ENCODE data around the gene KNL1. TPM values are rescaled to one million over a fixed set of nuclear protein-coding genes. Genes with fewer than 3 reads are reported as not detected.

The KNL1 gene
- total and polyA plus RNA-seq, 4 donors, result 0.45 to 5.4 (median 0.74) TPM

DNA sequence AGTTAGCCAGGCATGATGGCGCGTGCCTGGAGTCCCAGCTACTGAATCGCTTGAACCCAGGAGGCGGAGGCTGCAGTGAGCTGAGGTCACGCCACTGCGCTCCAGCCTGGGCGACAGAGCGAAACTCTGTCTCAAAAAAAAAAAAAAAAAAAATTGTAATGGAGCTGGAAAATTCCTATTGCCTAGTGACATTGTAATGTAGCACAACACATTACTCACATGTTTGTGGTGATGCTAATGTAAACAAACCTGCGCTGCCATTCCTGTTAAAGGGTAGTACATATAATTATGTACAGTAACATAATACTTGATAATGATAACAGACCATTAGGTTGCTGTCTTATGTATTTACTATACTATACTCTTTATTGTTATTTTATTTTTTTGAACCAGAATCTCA is 39.1 kb downstream of the KNL1 start:
- WGBS, 2 donors, result 82 to 94% methylated on average over 9 of the region's 9 CpGs
- Histone ChIP-seq H3K9me3 (ENCODE audit: control insufficient read depth in 4 of 4, insufficient read depth in 3 of 4, low read length in 3 of 4) (no peaks in the 10 kb centered on the region), H3K9ac (ENCODE audit: insufficient read depth in 1 of 2, low read length in 2 of 2) (no peak overlapping the region), H3K27me3 (ENCODE audit: control insufficient read depth in 3 of 3, insufficient read depth in 3 of 3, low read length in 2 of 3) (no peaks in the 10 kb centered on the region), H3K27ac (ENCODE audit: low read depth in 1 of 2, low read length in 1 of 2) (no peak overlapping the region), H3K4me3 (no peak overlapping the region), H3K36me3 (ENCODE audit: control insufficient read depth in 4 of 4, insufficient read depth in 4 of 4, low read length in 4 of 4) (peaks cover 0 to 5% (median 1%) of the 10 kb centered on the region in 4 donors), H3K4me1 (ENCODE audit: control insufficient read depth in 5 of 5, insufficient read depth in 5 of 5, low read length in 5 of 5) (no peaks in the 10 kb centered on the region)
- TF ChIP-seq, protein P1, sequence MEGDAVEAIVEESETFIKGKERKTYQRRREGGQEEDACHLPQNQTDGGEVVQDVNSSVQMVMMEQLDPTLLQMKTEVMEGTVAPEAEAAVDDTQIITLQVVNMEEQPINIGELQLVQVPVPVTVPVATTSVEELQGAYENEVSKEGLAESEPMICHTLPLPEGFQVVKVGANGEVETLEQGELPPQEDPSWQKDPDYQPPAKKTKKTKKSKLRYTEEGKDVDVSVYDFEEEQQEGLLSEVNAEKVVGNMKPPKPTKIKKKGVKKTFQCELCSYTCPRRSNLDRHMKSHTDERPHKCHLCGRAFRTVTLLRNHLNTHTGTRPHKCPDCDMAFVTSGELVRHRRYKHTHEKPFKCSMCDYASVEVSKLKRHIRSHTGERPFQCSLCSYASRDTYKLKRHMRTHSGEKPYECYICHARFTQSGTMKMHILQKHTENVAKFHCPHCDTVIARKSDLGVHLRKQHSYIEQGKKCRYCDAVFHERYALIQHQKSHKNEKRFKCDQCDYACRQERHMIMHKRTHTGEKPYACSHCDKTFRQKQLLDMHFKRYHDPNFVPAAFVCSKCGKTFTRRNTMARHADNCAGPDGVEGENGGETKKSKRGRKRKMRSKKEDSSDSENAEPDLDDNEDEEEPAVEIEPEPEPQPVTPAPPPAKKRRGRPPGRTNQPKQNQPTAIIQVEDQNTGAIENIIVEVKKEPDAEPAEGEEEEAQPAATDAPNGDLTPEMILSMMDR (IDR thresholded peaks at IDR 0.05; ENCODE audit: control extremely low read depth, extremely low read depth), result no peak
- DNase-seq (no peak), ATAC-seq (ENCODE audit: insufficient read depth, low FRiP score) (no peak)

DNA sequence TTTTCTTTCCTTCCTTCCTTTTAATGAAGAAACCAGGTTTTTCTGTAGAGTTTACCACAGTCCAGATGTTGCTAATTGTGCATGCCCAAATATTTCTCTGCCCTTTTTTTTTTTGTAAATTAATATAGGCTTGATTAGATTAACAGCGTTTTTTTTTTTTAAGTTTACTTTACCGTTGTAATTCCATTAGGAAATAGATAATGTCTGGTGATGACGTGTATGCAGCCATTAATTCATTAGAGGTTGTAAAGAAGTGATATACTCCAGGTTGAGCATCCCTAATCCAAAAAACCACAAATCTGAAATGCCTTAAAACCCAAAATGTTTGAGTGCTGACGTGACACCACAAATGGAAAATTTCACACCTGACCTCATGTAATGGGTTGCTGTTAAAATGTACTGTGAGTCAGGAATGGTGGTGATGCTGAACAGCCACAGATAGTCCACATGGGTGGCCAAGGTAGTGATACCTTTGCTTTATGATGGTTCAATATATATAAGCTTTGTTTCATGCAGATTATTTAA is 43.2 kb downstream of the KNL1 start:
- DNase-seq, result no peak
- Histone ChIP-seq H3K36me3 (ENCODE audit: control insufficient read depth in 4 of 4, insufficient read depth in 4 of 4, low read length in 4 of 4) (peaks cover 0 to 4% (median 1%) of the 10 kb centered on the region in 4 donors), H3K9me3 (ENCODE audit: control insufficient read depth in 4 of 4, insufficient read depth in 3 of 4, low read length in 3 of 4) (no peaks in the 10 kb centered on the region), H3K27ac (ENCODE audit: low read depth in 1 of 2, low read length in 1 of 2) (no peak overlapping the region), H3K9ac (ENCODE audit: insufficient read depth in 1 of 2, low read length in 2 of 2) (no peak overlapping the region), H3K4me3 (no peak overlapping the region), H3K27me3 (ENCODE audit: control insufficient read depth in 3 of 3, insufficient read depth in 3 of 3, low read length in 2 of 3) (no peaks in the 10 kb centered on the region), H3K4me1 (ENCODE audit: control insufficient read depth in 5 of 5, insufficient read depth in 5 of 5, low read length in 5 of 5) (no peaks in the 10 kb centered on the region)
- TF ChIP-seq, protein P1 (IDR thresholded peaks at IDR 0.05; ENCODE audit: control extremely low read depth, extremely low read depth), result no peak
- no peak for ATAC-seq (ENCODE audit: insufficient read depth, low FRiP score)
- 86 to 96% methylated on average over 4 of the region's 4 CpGs for WGBS, 2 donors

DNA sequence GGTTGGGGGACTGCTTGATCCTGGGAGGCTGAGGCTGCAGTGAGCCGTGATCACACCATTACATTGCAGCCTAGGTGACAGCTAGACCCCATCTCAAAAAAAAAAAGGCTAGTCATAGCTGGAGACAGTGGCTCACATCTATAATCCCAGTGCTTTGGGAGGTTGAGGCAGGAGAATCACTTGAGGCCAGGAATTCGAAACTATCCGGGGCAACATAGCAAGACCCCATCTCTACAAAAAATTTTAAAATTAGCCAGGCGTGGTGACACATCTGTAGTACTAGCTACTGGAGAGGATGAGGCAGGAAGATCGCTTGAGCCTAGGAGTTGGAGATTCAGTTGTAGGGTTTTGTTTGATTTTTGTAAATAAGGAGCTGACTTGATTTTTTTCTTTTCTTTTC is 45.6 kb downstream of the KNL1 start:
- DNase-seq, result no peak
- TF ChIP-seq, protein P1 (IDR thresholded peaks at IDR 0.05; ENCODE audit: control extremely low read depth, extremely low read depth), result no peak
- WGBS, 2 donors, result 98% methylated on average over 5 of the region's 5 CpGs

DNA sequence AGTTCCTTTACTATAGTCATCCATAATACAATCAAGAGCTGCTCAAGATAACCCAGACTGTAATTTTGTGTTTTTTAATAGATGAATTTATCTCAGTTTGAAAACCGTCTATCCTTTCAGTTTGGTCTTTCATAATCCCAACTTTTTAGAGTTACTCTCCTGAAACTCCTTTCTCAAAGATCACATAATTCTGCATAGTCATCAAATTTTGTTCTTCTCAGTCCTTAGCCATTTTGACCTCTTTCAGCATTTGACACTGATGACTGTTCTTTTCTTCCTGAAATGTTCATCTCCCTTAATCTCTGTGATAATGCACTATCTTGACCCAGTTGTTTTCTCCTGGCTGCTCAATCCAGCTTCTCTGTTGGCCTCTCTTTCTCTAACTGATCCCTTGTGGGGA is 53.5 kb downstream of the KNL1 start:
- no peak overlapping the region for H3K4me3 ChIP-seq
- H3K27ac ChIP-seq (ENCODE audit: low read depth in 1 of 2, low read length in 1 of 2), result no peak overlapping the region
- peaks cover 0 to 3% (median 0%) of the 10 kb centered on the region in 4 donors for H3K36me3 ChIP-seq (ENCODE audit: control insufficient read depth in 4 of 4, insufficient read depth in 4 of 4, low read length in 4 of 4)
- H3K9me3 ChIP-seq (ENCODE audit: control insufficient read depth in 4 of 4, insufficient read depth in 3 of 4, low read length in 3 of 4), result no peaks in the 10 kb centered on the region
- H3K9ac ChIP-seq (ENCODE audit: insufficient read depth in 1 of 2, low read length in 2 of 2), result no peak overlapping the region
- TF ChIP-seq, protein P1 (IDR thresholded peaks at IDR 0.05; ENCODE audit: control extremely low read depth, extremely low read depth), result no peak
- no peak for ATAC-seq (ENCODE audit: insufficient read depth, low FRiP score)
- 97 to 98% methylated on average over 1 of the region's 1 CpG for WGBS, 2 donors
- no peaks in the 10 kb centered on the region for H3K4me1 ChIP-seq (ENCODE audit: control insufficient read depth in 5 of 5, insufficient read depth in 5 of 5, low read length in 5 of 5)
- no peak for DNase-seq
- no peaks in the 10 kb centered on the region for H3K27me3 ChIP-seq (ENCODE audit: control insufficient read depth in 3 of 3, insufficient read depth in 3 of 3, low read length in 2 of 3)

More for the DNA sequence above, 45.6 kb downstream of the KNL1 start:
- no peak for ATAC-seq (ENCODE audit: insufficient read depth, low FRiP score)
- H3K27ac ChIP-seq (ENCODE audit: low read depth in 1 of 2, low read length in 1 of 2), result no peak overlapping the region
- H3K4me1 ChIP-seq (ENCODE audit: control insufficient read depth in 5 of 5, insufficient read depth in 5 of 5, low read length in 5 of 5), result no peaks in the 10 kb centered on the region
- no peak overlapping the region for H3K4me3 ChIP-seq
- no peak overlapping the region for H3K9ac ChIP-seq (ENCODE audit: insufficient read depth in 1 of 2, low read length in 2 of 2)
- no peaks in the 10 kb centered on the region for H3K9me3 ChIP-seq (ENCODE audit: control insufficient read depth in 4 of 4, insufficient read depth in 3 of 4, low read length in 3 of 4)
- H3K36me3 ChIP-seq (ENCODE audit: control insufficient read depth in 4 of 4, insufficient read depth in 4 of 4, low read length in 4 of 4), result peaks cover 0 to 4% (median 1%) of the 10 kb centered on the region in 4 donors
- H3K27me3 ChIP-seq (ENCODE audit: control insufficient read depth in 3 of 3, insufficient read depth in 3 of 3, low read length in 2 of 3), result no peaks in the 10 kb centered on the region

Data from lung (tissue), 12 donors.